Measurements from ENCODE around the gene UTP3.
"Not testable (repeated sequence)": the region's sequence is repeated elsewhere in the genome, so short reads cannot be mapped to it uniquely, and the experiment has no call there.

UTP3 gene

GRCh38 chr4:70681704-70682103 lies 6.6 kb upstream of the UTP3 start:
- no peak for TF ChIP-seq CTCF (IDR thresholded peaks at IDR 0.05; ENCODE audit: borderline replicate concordance, control extremely low read depth, extremely low read depth, insufficient read depth, missing control alignments)
- in situ Hi-C loops (cut with MboI; ENCODE audit: low sequenced_read_pairs, unreplicated experiment), result no loop called here
- DNase-seq (ENCODE audit: low spot score), result peak; percentile 37

- in situ Hi-C loops (cut with MboI; ENCODE audit: low sequenced_read_pairs, unreplicated experiment); DNase-seq (ENCODE audit: low spot score): not testable (repeated sequence)
Observed at GRCh38 chr4:70682142-70682541, 6.2 kb upstream of the UTP3 start.

GRCh38 chr4:70687392-70687791 lies 940 bp upstream of the UTP3 start:
- in situ Hi-C loops (cut with MboI; ENCODE audit: low sequenced_read_pairs, unreplicated experiment), result no loop called here
- no peak for TF ChIP-seq CTCF (IDR thresholded peaks at IDR 0.05; ENCODE audit: borderline replicate concordance, control extremely low read depth, extremely low read depth, insufficient read depth, missing control alignments)
- no peak for DNase-seq (ENCODE audit: low spot score)

- no peak for DNase-seq (ENCODE audit: low spot score)
- TF ChIP-seq CTCF (IDR thresholded peaks at IDR 0.05; ENCODE audit: borderline replicate concordance, control extremely low read depth, extremely low read depth, insufficient read depth, missing control alignments), result no peak
Observed at GRCh38 chr4:70688795-70689231, 481 bp downstream of the UTP3 start.

GRCh38 chr4:70691661-70692060 lies 3.3 kb downstream of the UTP3 start:
- in situ Hi-C loops (cut with MboI; ENCODE audit: low sequenced_read_pairs, unreplicated experiment), result no loop called here
- no peak for TF ChIP-seq CTCF (IDR thresholded peaks at IDR 0.05; ENCODE audit: borderline replicate concordance, control extremely low read depth, extremely low read depth, insufficient read depth, missing control alignments)
- no peak for DNase-seq (ENCODE audit: low spot score)

More at GRCh38 chr4:70688795-70689231, 481 bp downstream of the UTP3 start:
- in situ Hi-C loops (cut with MboI; ENCODE audit: low sequenced_read_pairs, unreplicated experiment), result no loop called here

GRCh38 chr4:70694633-70695032 lies 6.3 kb downstream of the UTP3 start:
- in situ Hi-C loops (cut with MboI; ENCODE audit: low sequenced_read_pairs, unreplicated experiment), result not testable (repeated sequence)

GRCh38 chr4:70698435-70698834 lies 10.1 kb downstream of the UTP3 start:
- DNase-seq (ENCODE audit: low spot score); in situ Hi-C loops (cut with MboI; ENCODE audit: low sequenced_read_pairs, unreplicated experiment): not testable (repeated sequence)

More at GRCh38 chr4:70694633-70695032, 6.3 kb downstream of the UTP3 start:
- not testable (repeated sequence) for DNase-seq (ENCODE audit: low spot score)

- TF ChIP-seq CTCF (IDR thresholded peaks at IDR 0.05; ENCODE audit: borderline replicate concordance, control extremely low read depth, extremely low read depth, insufficient read depth, missing control alignments), result no peak
- in situ Hi-C loops (cut with MboI; ENCODE audit: low sequenced_read_pairs, unreplicated experiment), result no loop called here
Observed at GRCh38 chr4:70700712-70701111, 12.4 kb downstream of the UTP3 start.

More at GRCh38 chr4:70700712-70701111, 12.4 kb downstream of the UTP3 start:
- no peak for DNase-seq (ENCODE audit: low spot score)
